Upper lobe of right lung (tissue), 1 donor: ENCODE data around the gene ARSG. TPM values are rescaled to one million over a fixed set of nuclear protein-coding genes. Genes with fewer than 3 reads are reported as not detected.

Experiments
- ATAC-seq: fragments of 200-7000 bp; cut with Tn5 transposase; one replicate; pipeline ENCODE4 v1.9.1; 2020; ENCODE audit warnings: mild to moderate bottlenecking, moderate library complexity
- DNase-seq: peaks from one replicate; pipeline ENCODE4 v3.0.0-alpha.2; 2020
- H3K27ac ChIP-seq: fragments of 200-600 bp; one replicate; pipeline ENCODE4 v1.8.0; 2022
- H3K27me3 ChIP-seq: fragments of 200-600 bp; one replicate; pipeline ENCODE4 v1.8.0; 2022; ENCODE audit warnings: mild to moderate bottlenecking
- H3K36me3 ChIP-seq: fragments of 200-600 bp; one replicate; pipeline ENCODE4 v1.8.0; 2022
- H3K4me1 ChIP-seq: fragments of 200-600 bp; one replicate; pipeline ENCODE4 v1.8.0; 2022
- H3K4me3 ChIP-seq: fragments of 200-600 bp; one replicate; pipeline ENCODE4 v1.8.0; 2022; ENCODE audit warnings: mild to moderate bottlenecking
- H3K9me3 ChIP-seq: fragments of 200-600 bp; one replicate; pipeline ENCODE4 v1.8.0; 2022
- CTCF ChIP-seq: fragments of 200-600 bp; IDR thresholded peaks from one replicate; pipeline ENCODE4 v1.8.0; 2022; ENCODE audit warnings: antibody characterized with exemption
- intact Hi-C: fragments of 100-400 bp; cut with DNase I; formaldehyde crosslinking; loops from one replicate; pipeline ENCODE4 v1.11.0; 2022
- total RNA-seq: library from RNA; stranded (reverse); fragmentation: NEBNext Ultra II Directional; extraction: Animal tissue kit (Norgen Biotek cat#: 25700); gene quantifications from one replicate; pipeline ENCODE4 v1.2.1, GENCODE V29; 2021
- donor health status: DM: no; HTN: yes; CAD: no; lungs with severe emphysema.

Gene ARSG
- total RNA-seq, 1 donor from 2014 or later: 4.8 TPM

GRCh38 chr17:68384471-68384870 lies 93.2 kb downstream of the ARSG start:
- H3K4me3 ChIP-seq: no peak overlapping the region
- intact Hi-C loops: no loop called here
- ATAC-seq: no peak
- DNase-seq: no peak
- peaks cover 29% of the 10 kb centered on the region for H3K4me1 ChIP-seq
- H3K9me3 ChIP-seq: no peaks in the 10 kb centered on the region
- peak overlapping the region; percentile 75 for H3K27ac ChIP-seq
- no peaks in the 10 kb centered on the region for H3K27me3 ChIP-seq
- TF ChIP-seq CTCF: no peak
- no peaks in the 10 kb centered on the region for H3K36me3 ChIP-seq

GRCh38 chr17:68384941-68385340 lies 93.6 kb downstream of the ARSG start:
- intact Hi-C loops: no loop called here
- DNase-seq (no peak), ATAC-seq (no peak)
- Histone ChIP-seq H3K4me1 (peaks cover 26% of the 10 kb centered on the region), H3K27me3 (no peaks in the 10 kb centered on the region), H3K4me3 (no peak overlapping the region), H3K36me3 (no peaks in the 10 kb centered on the region), H3K9me3 (no peaks in the 10 kb centered on the region), H3K27ac (peak overlapping the region; percentile 75)
- TF ChIP-seq CTCF: no peak

GRCh38 chr17:68385490-68386215 lies 94.4 kb downstream of the ARSG start:
- ATAC-seq (no peak), DNase-seq (no peak)
- no peak for TF ChIP-seq CTCF
- Histone ChIP-seq H3K27me3 (no peaks in the 10 kb centered on the region), H3K27ac (peak overlapping the region; percentile 30), H3K9me3 (no peaks in the 10 kb centered on the region), H3K4me1 (peaks cover 22% of the 10 kb centered on the region), H3K4me3 (no peak overlapping the region), H3K36me3 (no peaks in the 10 kb centered on the region)
- intact Hi-C loops: no loop called here

GRCh38 chr17:68387435-68388218 lies 96.3 kb downstream of the ARSG start:
- H3K27ac ChIP-seq: no peak overlapping the region

GRCh38 chr17:68389041-68389440 lies 97.7 kb downstream of the ARSG start:
- Histone ChIP-seq H3K4me1 (peaks cover 11% of the 10 kb centered on the region), H3K4me3 (no peak overlapping the region), H3K36me3 (no peaks in the 10 kb centered on the region), H3K27me3 (no peaks in the 10 kb centered on the region), H3K9me3 (no peaks in the 10 kb centered on the region), H3K27ac (no peak overlapping the region)
- intact Hi-C loops: no loop called here
- DNase-seq (no peak), ATAC-seq (no peak)
- no peak for TF ChIP-seq CTCF

More at GRCh38 chr17:68387435-68388218, 96.3 kb downstream of the ARSG start:
- Histone ChIP-seq H3K36me3 (no peaks in the 10 kb centered on the region), H3K4me3 (no peak overlapping the region), H3K9me3 (no peaks in the 10 kb centered on the region), H3K27me3 (no peaks in the 10 kb centered on the region), H3K4me1 (peaks cover 22% of the 10 kb centered on the region)
- DNase-seq: no peak
- intact Hi-C loops: no loop called here
- no peak for ATAC-seq
- no peak for TF ChIP-seq CTCF
